GM21737 (cell line): ENCODE results near the gene BACH1.

Experiments
- ATAC-seq: cut with Tn5 transposase; IDR thresholded peaks from one replicate; pipeline ENCODE4 v1.9.1; 2021; ENCODE audit warnings: mild to moderate bottlenecking, moderate library complexity; ENCODE audit not compliant: unreplicated experiment

BACH1 gene

GRCh38 chr21:29313662-29314408 lies 15.1 kb downstream of the BACH1 start:
- ATAC-seq: no peak

- ATAC-seq: no peak
Observed at GRCh38 chr21:29315131-29315749, 16.5 kb downstream of the BACH1 start.

GRCh38 chr21:29316029-29316742 lies 17.5 kb downstream of the BACH1 start:
- ATAC-seq: no peak

- no peak for ATAC-seq
Observed at GRCh38 chr21:29316806-29317205, 18.1 kb downstream of the BACH1 start.

GRCh38 chr21:29318354-29318753 lies 19.6 kb downstream of the BACH1 start:
- ATAC-seq: no peak

- ATAC-seq: no peak
Observed at GRCh38 chr21:29320031-29320430, 21.3 kb downstream of the BACH1 start.

GRCh38 chr21:29321217-29321616 lies 22.5 kb downstream of the BACH1 start:
- no peak for ATAC-seq

GRCh38 chr21:29321932-29322928 lies 23.5 kb downstream of the BACH1 start:
- ATAC-seq: no peak

- ATAC-seq: no peak
Observed at GRCh38 chr21:29323189-29323588, 24.5 kb downstream of the BACH1 start.

GRCh38 chr21:29326914-29327554 lies 28.3 kb downstream of the BACH1 start:
- ATAC-seq: no peak

GRCh38 chr21:29329406-29329805 lies 30.7 kb downstream of the BACH1 start:
- ATAC-seq: no peak

- ATAC-seq: no peak
Observed at GRCh38 chr21:29330797-29331196, 32.1 kb downstream of the BACH1 start.

GRCh38 chr21:29332461-29333362 lies 34.0 kb downstream of the BACH1 start:
- no peak for ATAC-seq

- ATAC-seq: no peak
Observed at GRCh38 chr21:29333406-29333805, 34.7 kb downstream of the BACH1 start.

- ATAC-seq: no peak
Observed at GRCh38 chr21:29334717-29335428, 36.2 kb downstream of the BACH1 start.

- no peak for ATAC-seq
Observed at GRCh38 chr21:29335720-29336119, 37.0 kb downstream of the BACH1 start.

- ATAC-seq: no peak
Observed at GRCh38 chr21:29338256-29338655, 39.5 kb downstream of the BACH1 start.

- ATAC-seq: no peak
Observed at GRCh38 chr21:29340228-29340627, 41.5 kb downstream of the BACH1 start.
